Measurements from ENCODE around the gene B3GAT1.

The B3GAT1 gene

GRCh38 chr11:134355136-134355535 is 56.9 kb downstream of the B3GAT1 start:
- H3K4me2 ChIP-seq (ENCODE audit: low read length): no peak overlapping the region
- H2AFZ ChIP-seq (ENCODE audit: low read depth, low read length): no peak overlapping the region
- no peak overlapping the region for H3K9ac ChIP-seq (ENCODE audit: low read length)
- H3K4me1 ChIP-seq (ENCODE audit: low read length): peaks cover 12% of the 10 kb centered on the region
- no peak overlapping the region for H3K4me3 ChIP-seq (ENCODE audit: low read length)
- H3K9me3 ChIP-seq (ENCODE audit: insufficient read depth, low read length): no peaks in the 10 kb centered on the region
- no peaks in the 10 kb centered on the region for H3K79me2 ChIP-seq (ENCODE audit: low read length)
- no peak for TF ChIP-seq CTCF (IDR thresholded peaks at IDR 0.05; ENCODE audit: low read depth, low read length)
- no peak for TF ChIP-seq EZH2phosphoT487 (IDR thresholded peaks at IDR 0.05; ENCODE audit: low read depth)
- H4K20me1 ChIP-seq (ENCODE audit: insufficient read depth, low read length): no peaks in the 10 kb centered on the region
- H3K36me3 ChIP-seq (replicated peaks; ENCODE audit: low read depth, low read length): no peaks in the 10 kb centered on the region
- no peak overlapping the region for H3K27ac ChIP-seq (ENCODE audit: low read length)
- H3K27me3 ChIP-seq (ENCODE audit: low read depth, low read length): peaks cover 25% of the 10 kb centered on the region

GRCh38 chr11:134352111-134352510 is 59.9 kb downstream of the B3GAT1 start:
- H3K27me3 ChIP-seq (ENCODE audit: low read depth, low read length): peaks cover 34% of the 10 kb centered on the region

GRCh38 chr11:134350381-134350780 is 61.7 kb downstream of the B3GAT1 start:
- Histone ChIP-seq H3K27me3 (ENCODE audit: low read depth, low read length) (peaks cover 27% of the 10 kb centered on the region), H3K9me3 (ENCODE audit: insufficient read depth, low read length) (no peaks in the 10 kb centered on the region), H3K27ac (ENCODE audit: low read length) (no peak overlapping the region), H3K36me3 (replicated peaks; ENCODE audit: low read depth, low read length) (no peaks in the 10 kb centered on the region), H3K79me2 (ENCODE audit: low read length) (no peaks in the 10 kb centered on the region), H3K4me3 (ENCODE audit: low read length) (peak overlapping the region; percentile 16; the same call in 1 of the 2 replicates), H3K4me2 (ENCODE audit: low read length) (peak overlapping the region; percentile 60), H4K20me1 (ENCODE audit: insufficient read depth, low read length) (no peaks in the 10 kb centered on the region), H2AFZ (ENCODE audit: low read depth, low read length) (no peak overlapping the region), H3K4me1 (ENCODE audit: low read length) (peaks cover 11% of the 10 kb centered on the region), H3K9ac (ENCODE audit: low read length) (no peak overlapping the region)
- no peak for TF ChIP-seq CTCF (IDR thresholded peaks at IDR 0.05; ENCODE audit: low read depth, low read length)
- no peak for TF ChIP-seq EZH2phosphoT487 (IDR thresholded peaks at IDR 0.05; ENCODE audit: low read depth)

More at GRCh38 chr11:134352111-134352510, 59.9 kb downstream of the B3GAT1 start:
- no peak overlapping the region for H3K9ac ChIP-seq (ENCODE audit: low read length)
- no peaks in the 10 kb centered on the region for H3K9me3 ChIP-seq (ENCODE audit: insufficient read depth, low read length)
- H3K27ac ChIP-seq (ENCODE audit: low read length): no peak overlapping the region
- TF ChIP-seq CTCF (IDR thresholded peaks at IDR 0.05; ENCODE audit: low read depth, low read length) (no peak), EZH2phosphoT487 (IDR thresholded peaks at IDR 0.05; ENCODE audit: low read depth) (no peak)
- H3K36me3 ChIP-seq (replicated peaks; ENCODE audit: low read depth, low read length): no peaks in the 10 kb centered on the region
- no peak overlapping the region for H3K4me3 ChIP-seq (ENCODE audit: low read length)
- H3K79me2 ChIP-seq (ENCODE audit: low read length): no peaks in the 10 kb centered on the region
- H2AFZ ChIP-seq (ENCODE audit: low read depth, low read length): no peak overlapping the region
- H4K20me1 ChIP-seq (ENCODE audit: insufficient read depth, low read length): no peaks in the 10 kb centered on the region
- H3K4me2 ChIP-seq (ENCODE audit: low read length): no peak overlapping the region
- H3K4me1 ChIP-seq (ENCODE audit: low read length): peaks cover 11% of the 10 kb centered on the region

GRCh38 chr11:134349802-134350355 is 62.2 kb downstream of the B3GAT1 start:
- peaks cover 25% of the 10 kb centered on the region for H3K27me3 ChIP-seq (ENCODE audit: low read depth, low read length)
- peaks cover 11% of the 10 kb centered on the region for H3K4me1 ChIP-seq (ENCODE audit: low read length)
- no peak overlapping the region for H2AFZ ChIP-seq (ENCODE audit: low read depth, low read length)
- no peaks in the 10 kb centered on the region for H4K20me1 ChIP-seq (ENCODE audit: insufficient read depth, low read length)
- peak overlapping the region; percentile 16; the same call in 1 of the 2 replicates for H3K4me3 ChIP-seq (ENCODE audit: low read length)
- peak overlapping the region; percentile 60 for H3K4me2 ChIP-seq (ENCODE audit: low read length)
- H3K79me2 ChIP-seq (ENCODE audit: low read length): no peaks in the 10 kb centered on the region
- TF ChIP-seq CTCF (IDR thresholded peaks at IDR 0.05; ENCODE audit: low read depth, low read length) (no peak), EZH2phosphoT487 (IDR thresholded peaks at IDR 0.05; ENCODE audit: low read depth) (no peak)
- no peak overlapping the region for H3K27ac ChIP-seq (ENCODE audit: low read length)
- H3K36me3 ChIP-seq (replicated peaks; ENCODE audit: low read depth, low read length): no peaks in the 10 kb centered on the region
- no peaks in the 10 kb centered on the region for H3K9me3 ChIP-seq (ENCODE audit: insufficient read depth, low read length)
- no peak overlapping the region for H3K9ac ChIP-seq (ENCODE audit: low read length)

Data from OCI-LY3 (cell line).